Mesenchymal stem cell (in vitro differentiated cells and primary cell): ENCODE data around the gene KLHL22.

Source experiments
- DNase-seq: peaks from one replicate; pipeline ENCODE4 v3.0.0-alpha.2; 2013
- H2AFZ ChIP-seq: one replicate; pipeline ENCODE4 v1.6.1; 2013; ENCODE audit warnings: low read depth, mild to moderate bottlenecking, control low read depth, inconsistent platforms, low read length, moderate library complexity
- H2AK5ac ChIP-seq: 2 replicates; pipeline ENCODE4 v1.6.1; 2013; ENCODE audit warnings: low read length, moderate library complexity, mild to moderate bottlenecking, inconsistent platforms; ENCODE audit not compliant: severe bottlenecking
- H2BK120ac ChIP-seq: one replicate; pipeline ENCODE4 v1.6.1; 2013; ENCODE audit warnings: low read depth, mild to moderate bottlenecking, inconsistent platforms, low read length, moderate library complexity
- H2BK12ac ChIP-seq, 2 experiments: one replicate each; pipeline ENCODE4 v1.6.1; 2013; ENCODE audit warnings: inconsistent platforms in 2 of 2, low read length in 2 of 2, mild to moderate bottlenecking in 2 of 2, moderate library complexity in 2 of 2, control low read depth in 1 of 2
- H2BK15ac ChIP-seq: one replicate; pipeline ENCODE4 v1.6.1; 2013; ENCODE audit warnings: mild to moderate bottlenecking, low read depth, inconsistent platforms; ENCODE audit not compliant: poor library complexity, severe bottlenecking
- H2BK5ac ChIP-seq: 2 replicates; pipeline ENCODE4 v1.6.1; 2013; ENCODE audit warnings: low read depth, mild to moderate bottlenecking, low read length, control low read depth, inconsistent platforms; ENCODE audit not compliant: poor library complexity, severe bottlenecking
- H3K14ac ChIP-seq, 2 experiments: one replicate each; pipeline ENCODE4 v1.6.1; 2013; ENCODE audit warnings: inconsistent platforms in 2 of 2, low read length in 2 of 2, control low read depth in 1 of 2, mild to moderate bottlenecking in 1 of 2, moderate library complexity in 1 of 2
- H3K18ac ChIP-seq, 2 experiments: one replicate each; pipeline ENCODE4 v1.6.1; 2013; ENCODE audit warnings: inconsistent platforms in 2 of 2, low read length in 2 of 2, control low read depth in 1 of 2, low read depth in 1 of 2, mild to moderate bottlenecking in 1 of 2
- H3K23ac ChIP-seq, 2 experiments: one replicate each; pipeline ENCODE4 v1.6.1; 2013; ENCODE audit warnings: inconsistent platforms in 2 of 2, low read length in 2 of 2, mild to moderate bottlenecking in 2 of 2, moderate library complexity in 2 of 2, control low read depth in 1 of 2
- H3K27ac ChIP-seq: 2 replicates; pipeline ENCODE4 v1.5.1; 2013; ENCODE audit warnings: mild to moderate bottlenecking, moderate library complexity, low read length, control low read depth, inconsistent platforms; ENCODE audit not compliant: poor library complexity, severe bottlenecking
- H3K27me3 ChIP-seq, 2 experiments: 2 replicates each; pipeline versions ENCODE4 v1.6.1 to v1.7.0; 2013; ENCODE audit warnings: low read length in 2 of 2, mild to moderate bottlenecking in 2 of 2, moderate library complexity in 2 of 2, control low read depth in 1 of 2, inconsistent platforms in 1 of 2; ENCODE audit not compliant: control insufficient read depth in 1 of 2, insufficient read depth in 1 of 2
- H3K36me3 ChIP-seq, 2 experiments: 2 replicates each; pipeline versions ENCODE4 v1.6.1 to v1.7.0; 2013; ENCODE audit warnings: low read length in 2 of 2, control low read depth in 1 of 2, inconsistent platforms in 1 of 2, low read depth in 1 of 2, mild to moderate bottlenecking in 1 of 2; ENCODE audit not compliant: insufficient read depth in 2 of 2, control insufficient read depth in 1 of 2
- H3K4ac ChIP-seq, 2 experiments: one replicate each; pipeline ENCODE4 v1.6.1; 2013; ENCODE audit warnings: inconsistent platforms in 2 of 2, low read length in 2 of 2, mild to moderate bottlenecking in 2 of 2, moderate library complexity in 2 of 2, control low read depth in 1 of 2, low read depth in 1 of 2
- H3K4me1 ChIP-seq: 2 replicates; pipeline ENCODE4 v1.6.1; 2013; ENCODE audit warnings: low read depth, low read length, control low read depth; ENCODE audit not compliant: control insufficient read depth, insufficient read depth
- H3K4me2 ChIP-seq: 2 replicates; pipeline ENCODE4 v1.6.1; 2013; ENCODE audit warnings: low read length, mild to moderate bottlenecking, inconsistent platforms; ENCODE audit not compliant: poor library complexity, severe bottlenecking
- H3K4me3 ChIP-seq, 2 experiments: 2 replicates each; pipeline versions ENCODE4 v1.5.1 to v1.7.0; 2013; ENCODE audit warnings: low read length in 2 of 2, mild to moderate bottlenecking in 2 of 2, control low read depth in 1 of 2, low read depth in 1 of 2; ENCODE audit not compliant: insufficient read depth in 1 of 2
- H3K79me1 ChIP-seq: replicated peaks from 2 replicates; pipeline ENCODE4 v1.6.1; 2013; ENCODE audit warnings: mild to moderate bottlenecking, control low read depth, low read length, inconsistent platforms; ENCODE audit not compliant: poor library complexity, severe bottlenecking
- H3K9ac ChIP-seq: 2 replicates; pipeline ENCODE4 v1.7.0; 2013; ENCODE audit warnings: mild to moderate bottlenecking, low read length, moderate library complexity
- H3K9me3 ChIP-seq: 2 replicates; pipeline ENCODE4 v1.7.0; 2013; ENCODE audit warnings: mild to moderate bottlenecking, low read length; ENCODE audit not compliant: control insufficient read depth
- H4K8ac ChIP-seq: one replicate; pipeline ENCODE4 v1.6.1; 2013; ENCODE audit warnings: inconsistent platforms, mild to moderate bottlenecking, low read length, moderate library complexity
- H4K91ac ChIP-seq: one replicate; pipeline ENCODE4 v1.6.1; 2013; ENCODE audit warnings: mild to moderate bottlenecking, low read length, inconsistent platforms
- WGBS: methylation state at CpG from one replicate; pipeline ENCODE4 v1.1.7; 2013; ENCODE audit warnings: mixed read lengths; 5-methylcytosine and 5-hydroxymethylcytosine counted together

KLHL22 gene

DNA sequence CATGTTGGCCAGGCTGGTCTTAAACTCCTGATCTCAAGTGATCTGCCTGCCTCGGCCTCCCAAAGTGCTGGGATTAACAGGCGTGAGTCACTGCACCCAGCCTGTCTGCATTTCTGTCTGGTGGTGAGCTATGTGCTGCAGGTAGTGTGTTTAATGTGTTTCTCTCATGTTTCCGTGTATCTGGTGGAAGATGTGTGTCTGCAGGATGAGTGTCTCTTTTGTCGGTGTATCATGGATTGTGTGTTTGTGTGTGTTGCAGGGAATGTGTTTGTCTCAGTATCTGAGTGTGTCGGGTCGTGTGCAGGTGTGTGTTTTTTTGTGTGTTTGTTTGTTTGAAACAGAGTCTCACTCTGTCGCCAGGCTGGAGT is 74.1 kb downstream of the KLHL22 start:
- Histone ChIP-seq H3K27me3 (no peaks in the 10 kb centered on the region), H3K9me3 (no peaks in the 10 kb centered on the region), H4K91ac (peak overlapping the region; percentile 25), H3K4me2 (no peak overlapping the region), H4K8ac (no peak overlapping the region), H3K14ac (no peak overlapping the region), H2AK5ac (no peak overlapping the region), H2BK15ac (no peak overlapping the region), H2BK12ac (peak overlapping the region in 1 of 2 experiments; percentile 31), H3K36me3 (peaks cover 8 to 29% of the 10 kb centered on the region in 2 experiments), H2AFZ (no peak overlapping the region), H3K4me1 (peaks cover 26% of the 10 kb centered on the region), H2BK120ac (no peak overlapping the region), H3K9ac (no peak overlapping the region), H2BK5ac (no peak overlapping the region), H3K79me1 (no peaks in the 10 kb centered on the region), H3K18ac (no peak overlapping the region), H3K4me3 (no peak overlapping the region), H3K4ac (no peak overlapping the region), H3K27ac (no peak overlapping the region), H3K23ac (no peak overlapping the region)
- 83% methylated on average over 7 of the region's 7 CpGs for WGBS
- DNase-seq, result no peak

DNA sequence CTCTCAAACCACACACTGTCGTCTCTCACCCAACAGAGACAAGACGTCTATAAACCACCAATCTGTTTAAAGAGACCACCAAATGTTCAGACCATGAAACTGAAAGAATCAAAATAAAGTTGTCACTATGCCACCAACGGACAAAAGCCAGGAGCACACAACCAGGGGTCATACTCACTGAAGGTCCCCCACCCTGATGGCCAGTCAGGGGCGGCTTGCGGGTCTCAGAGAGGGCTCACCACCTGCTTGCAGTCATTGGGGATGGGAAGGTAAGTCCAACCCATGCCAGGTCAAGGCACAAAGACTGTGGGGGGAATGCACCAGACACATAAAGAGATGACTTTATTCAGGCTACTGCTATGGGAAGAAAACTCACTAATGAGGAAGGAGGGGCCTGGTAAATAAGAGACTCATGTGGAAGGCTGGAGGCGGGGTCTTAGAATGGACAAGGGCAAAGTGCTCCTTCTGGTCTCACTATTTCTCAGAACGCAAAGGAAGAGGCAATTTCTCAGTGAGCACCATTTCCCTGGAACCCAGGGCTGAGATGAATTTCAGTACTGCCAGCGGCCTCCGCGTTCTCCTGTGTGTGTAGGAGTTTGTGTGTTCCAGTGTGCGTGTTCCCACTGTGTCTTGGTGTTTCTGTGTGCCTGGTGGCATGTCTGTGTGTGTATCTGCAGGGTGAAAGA is 75.3 kb downstream of the KLHL22 start:
- Histone ChIP-seq H2BK120ac (no peak overlapping the region), H4K91ac (no peak overlapping the region), H3K9ac (no peak overlapping the region), H2AFZ (no peak overlapping the region), H3K9me3 (no peaks in the 10 kb centered on the region), H3K23ac (no peak overlapping the region), H3K27me3 (no peaks in the 10 kb centered on the region), H2BK5ac (no peak overlapping the region), H3K18ac (peak overlapping the region in 1 of 2 experiments; percentile 52), H3K14ac (no peak overlapping the region), H3K4me2 (no peak overlapping the region), H4K8ac (no peak overlapping the region), H3K4me1 (peaks cover 26% of the 10 kb centered on the region), H3K27ac (no peak overlapping the region), H2BK15ac (no peak overlapping the region), H3K4ac (no peak overlapping the region), H3K79me1 (no peaks in the 10 kb centered on the region), H3K36me3 (peaks cover 4 to 17% of the 10 kb centered on the region in 2 experiments), H2BK12ac (no peak overlapping the region), H2AK5ac (no peak overlapping the region), H3K4me3 (no peak overlapping the region)
- WGBS, result 91% methylated on average over 11 of the region's 11 CpGs
- DNase-seq, result no peak

DNA sequence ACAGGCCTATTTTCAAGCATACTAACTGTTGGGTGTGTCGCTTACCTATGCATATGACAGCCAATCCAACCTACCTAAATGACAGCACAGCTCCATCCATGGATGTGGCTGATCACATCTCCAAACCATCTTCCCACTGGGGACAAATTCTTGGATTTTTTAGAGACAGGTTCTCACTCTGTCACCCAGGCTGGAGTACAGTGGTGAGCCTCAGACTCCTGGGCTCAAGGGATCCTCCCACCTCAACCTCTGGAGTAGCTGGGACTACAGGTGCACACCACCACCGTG is 76.0 kb downstream of the KLHL22 start:
- Histone ChIP-seq H3K23ac (no peak overlapping the region), H2AFZ (no peak overlapping the region), H3K4me3 (no peak overlapping the region), H3K4me1 (peaks cover 25% of the 10 kb centered on the region), H2AK5ac (no peak overlapping the region), H3K4me2 (no peak overlapping the region), H3K79me1 (no peaks in the 10 kb centered on the region), H4K91ac (no peak overlapping the region), H3K14ac (no peak overlapping the region), H3K27me3 (no peaks in the 10 kb centered on the region), H3K18ac (no peak overlapping the region), H3K9me3 (no peaks in the 10 kb centered on the region), H3K27ac (no peak overlapping the region), H2BK120ac (no peak overlapping the region), H3K4ac (no peak overlapping the region), H3K9ac (no peak overlapping the region), H2BK12ac (no peak overlapping the region), H2BK5ac (no peak overlapping the region), H3K36me3 (peaks cover 0 to 10% of the 10 kb centered on the region in 2 experiments), H4K8ac (no peak overlapping the region), H2BK15ac (no peak overlapping the region)
- WGBS, result 93% methylated on average over 1 of the region's 2 CpGs
- no peak for DNase-seq

DNA sequence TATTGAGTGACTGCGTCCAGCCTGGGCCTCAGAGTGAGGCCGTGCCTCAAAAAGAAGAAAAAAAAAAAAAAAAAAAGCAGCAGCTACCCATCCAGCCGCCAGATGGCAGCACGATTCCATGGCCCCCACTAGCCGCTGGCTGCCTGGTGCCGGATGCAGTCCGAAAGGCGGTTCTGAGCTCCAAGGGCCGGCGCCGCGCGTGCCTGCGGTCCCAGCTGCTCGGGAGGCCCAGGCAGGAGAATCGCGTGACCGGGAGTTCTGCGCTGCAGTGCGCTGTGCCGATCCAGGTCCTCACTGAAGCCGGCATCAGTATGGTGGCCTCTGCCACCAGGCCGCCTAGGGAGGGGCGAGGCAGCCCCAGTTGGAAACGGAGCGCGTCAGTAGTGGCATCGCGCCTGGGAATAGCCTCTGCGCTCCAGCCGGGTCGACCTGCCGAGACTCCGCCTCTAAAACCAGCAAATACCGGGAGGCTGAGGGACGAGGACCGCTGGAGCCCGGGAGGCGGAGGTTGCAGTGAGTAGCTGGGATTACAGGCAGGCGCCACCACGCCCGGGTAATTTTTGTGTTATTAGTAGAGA is 77.3 kb downstream of the KLHL22 start:
- H3K36me3 ChIP-seq, result peaks cover 0 to 6% of the 10 kb centered on the region in 2 experiments
- H3K4me2 ChIP-seq, result peak overlapping the region; percentile 96
- peak overlapping the region; percentile 15 for H2BK120ac ChIP-seq
- no peak overlapping the region for H3K23ac ChIP-seq
- H2BK12ac ChIP-seq, result peak overlapping the region in 1 of 2 experiments; percentile 77
- H3K4me1 ChIP-seq, result peaks cover 12% of the 10 kb centered on the region
- no peak overlapping the region for H3K27ac ChIP-seq
- H3K27me3 ChIP-seq, result peaks cover 5 to 6% of the 10 kb centered on the region in 2 experiments
- H4K8ac ChIP-seq, result peak overlapping the region; percentile 88
- H2AK5ac ChIP-seq, result no peak overlapping the region
- no peaks in the 10 kb centered on the region for H3K9me3 ChIP-seq
- no peak overlapping the region for H2BK5ac ChIP-seq
- peak overlapping the region; percentile 44 for H2BK15ac ChIP-seq
- peak overlapping the region; percentile 80 for H3K9ac ChIP-seq
- peak; percentile 90 for DNase-seq
- H3K14ac ChIP-seq, result peak overlapping the region in 1 of 2 experiments; percentile 95
- no peaks in the 10 kb centered on the region for H3K79me1 ChIP-seq
- peak overlapping the region; percentile 96 for H2AFZ ChIP-seq
- peak overlapping the region; percentile 39 to 79 for H3K4me3 ChIP-seq
- no peak overlapping the region for H4K91ac ChIP-seq
- peak overlapping the region in 1 of 2 experiments; percentile 1 for H3K4ac ChIP-seq
- 22% methylated on average over 42 of the region's 42 CpGs for WGBS
- peak overlapping the region; percentile 28 to 95 for H3K18ac ChIP-seq
